HepG2 (cell line): ENCODE results near the gene KCNT2.

Experiments
- EZH2 ChIP-seq: conservative IDR thresholded peaks from 2 replicates; pipeline ENCODE4 v1.6.1; 2012; ENCODE audit warnings: mild to moderate bottlenecking, low read depth, low read length, moderate library complexity
- HCFC1 ChIP-seq: fragments of 150-350 bp; IDR thresholded peaks from 2 replicates; pipeline ENCODE4 v1.6.1; 2014; ENCODE audit warnings: low read depth, low read length
- IKZF1 ChIP-seq: fragments of 450-650 bp; IDR thresholded peaks from 2 replicates; pipeline ENCODE4 v1.7.1; 2016
- POLR2A ChIP-seq, 2 experiments: IDR thresholded peaks; 2 replicates each; pipeline ENCODE4 v1.6.1; 2011; ENCODE audit warnings: low read depth in 2 of 2, low read length in 2 of 2, mild to moderate bottlenecking in 1 of 2, moderate library complexity in 1 of 2; ENCODE audit not compliant: insufficient read depth in 1 of 2
- POLR2AphosphoS5 ChIP-seq: IDR thresholded peaks from 2 replicates; pipeline ENCODE4 v1.6.1; 2012; ENCODE audit warnings: low read depth, low read length
- SOX6 ChIP-seq, 2 experiments: fragments of 450-650 bp in 1 of 2; sonication (generic) in 1 of 2; formaldehyde crosslinking in 1 of 2; IDR thresholded peaks; 2 replicates each; pipeline versions ENCODE4 v1.4.0 to v1.6.1; 2017 to 2020; ENCODE audit warnings: antibody characterized with exemption in 1 of 2, mild to moderate bottlenecking in 1 of 2, missing genetic modification reagents in 1 of 2
- ZNF770 ChIP-seq: sonication (generic); formaldehyde crosslinking; IDR thresholded peaks from 2 replicates; pipeline ENCODE4 v1.5.0; 2020; ENCODE audit warnings: mild to moderate bottlenecking, missing genetic modification reagents
- TF ChIP-seq, protein P1 (sequence below): sonication (generic); formaldehyde crosslinking; IDR thresholded peaks from 2 replicates; pipeline ENCODE4 v1.4.0; 2020; ENCODE audit warnings: mild to moderate bottlenecking, missing genetic modification reagents
- TF ChIP-seq, protein P2 (sequence below), 2 experiments: IDR thresholded peaks; 2 replicates each; pipeline ENCODE4 v1.6.1; 2011 to 2012; ENCODE audit warnings: low read length in 2 of 2, borderline replicate concordance in 1 of 2, low read depth in 1 of 2, mild to moderate bottlenecking in 1 of 2, moderate library complexity in 1 of 2

DNA sequence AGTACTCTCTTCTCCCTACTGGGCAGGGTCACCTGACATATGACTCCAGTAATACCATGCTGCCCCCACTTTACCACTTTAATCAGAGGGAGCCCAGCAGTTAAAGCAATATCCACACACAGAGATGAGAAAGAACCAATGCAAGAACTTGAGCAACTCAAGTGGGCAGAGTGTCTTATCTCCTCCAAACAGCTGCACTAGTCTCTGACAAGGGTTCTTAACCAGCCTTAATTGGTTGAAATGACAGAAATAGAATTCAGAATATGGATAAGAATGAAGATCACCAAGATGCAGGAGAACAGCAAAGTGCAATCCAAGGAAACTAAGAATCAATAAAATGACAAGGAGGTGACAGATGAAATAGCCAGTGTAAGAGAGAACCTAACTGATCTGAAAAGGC lies 91.0 kb downstream of the KCNT2 start:
- TF ChIP-seq, protein P1, sequence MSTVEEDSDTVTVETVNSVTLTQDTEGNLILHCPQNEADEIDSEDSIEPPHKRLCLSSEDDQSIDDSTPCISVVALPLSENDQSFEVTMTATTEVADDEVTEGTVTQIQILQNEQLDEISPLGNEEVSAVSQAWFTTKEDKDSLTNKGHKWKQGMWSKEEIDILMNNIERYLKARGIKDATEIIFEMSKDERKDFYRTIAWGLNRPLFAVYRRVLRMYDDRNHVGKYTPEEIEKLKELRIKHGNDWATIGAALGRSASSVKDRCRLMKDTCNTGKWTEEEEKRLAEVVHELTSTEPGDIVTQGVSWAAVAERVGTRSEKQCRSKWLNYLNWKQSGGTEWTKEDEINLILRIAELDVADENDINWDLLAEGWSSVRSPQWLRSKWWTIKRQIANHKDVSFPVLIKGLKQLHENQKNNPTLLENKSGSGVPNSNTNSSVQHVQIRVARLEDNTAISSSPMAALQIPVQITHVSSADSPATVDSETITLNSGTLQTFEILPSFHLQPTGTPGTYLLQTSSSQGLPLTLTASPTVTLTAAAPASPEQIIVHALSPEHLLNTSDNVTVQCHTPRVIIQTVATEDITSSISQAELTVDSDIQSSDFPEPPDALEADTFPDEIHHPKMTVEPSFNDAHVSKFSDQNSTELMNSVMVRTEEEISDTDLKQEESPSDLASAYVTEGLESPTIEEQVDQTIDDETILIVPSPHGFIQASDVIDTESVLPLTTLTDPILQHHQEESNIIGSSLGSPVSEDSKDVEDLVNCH (CRISPR knock-in tag), result no peak
- no peak for TF ChIP-seq HCFC1
- TF ChIP-seq SOX6 (IDR thresholded peaks at IDR 0.05), result no peak
- TF ChIP-seq SOX6 (CRISPR knock-in tag; IDR thresholded peaks at IDR 0.05), result no peak
- TF ChIP-seq POLR2A (IDR thresholded peaks at IDR 0.05; ENCODE audit: insufficient read depth in 1 of 2, low read depth in 2 of 2, low read length in 2 of 2), result no peak
- TF ChIP-seq, protein P2, sequence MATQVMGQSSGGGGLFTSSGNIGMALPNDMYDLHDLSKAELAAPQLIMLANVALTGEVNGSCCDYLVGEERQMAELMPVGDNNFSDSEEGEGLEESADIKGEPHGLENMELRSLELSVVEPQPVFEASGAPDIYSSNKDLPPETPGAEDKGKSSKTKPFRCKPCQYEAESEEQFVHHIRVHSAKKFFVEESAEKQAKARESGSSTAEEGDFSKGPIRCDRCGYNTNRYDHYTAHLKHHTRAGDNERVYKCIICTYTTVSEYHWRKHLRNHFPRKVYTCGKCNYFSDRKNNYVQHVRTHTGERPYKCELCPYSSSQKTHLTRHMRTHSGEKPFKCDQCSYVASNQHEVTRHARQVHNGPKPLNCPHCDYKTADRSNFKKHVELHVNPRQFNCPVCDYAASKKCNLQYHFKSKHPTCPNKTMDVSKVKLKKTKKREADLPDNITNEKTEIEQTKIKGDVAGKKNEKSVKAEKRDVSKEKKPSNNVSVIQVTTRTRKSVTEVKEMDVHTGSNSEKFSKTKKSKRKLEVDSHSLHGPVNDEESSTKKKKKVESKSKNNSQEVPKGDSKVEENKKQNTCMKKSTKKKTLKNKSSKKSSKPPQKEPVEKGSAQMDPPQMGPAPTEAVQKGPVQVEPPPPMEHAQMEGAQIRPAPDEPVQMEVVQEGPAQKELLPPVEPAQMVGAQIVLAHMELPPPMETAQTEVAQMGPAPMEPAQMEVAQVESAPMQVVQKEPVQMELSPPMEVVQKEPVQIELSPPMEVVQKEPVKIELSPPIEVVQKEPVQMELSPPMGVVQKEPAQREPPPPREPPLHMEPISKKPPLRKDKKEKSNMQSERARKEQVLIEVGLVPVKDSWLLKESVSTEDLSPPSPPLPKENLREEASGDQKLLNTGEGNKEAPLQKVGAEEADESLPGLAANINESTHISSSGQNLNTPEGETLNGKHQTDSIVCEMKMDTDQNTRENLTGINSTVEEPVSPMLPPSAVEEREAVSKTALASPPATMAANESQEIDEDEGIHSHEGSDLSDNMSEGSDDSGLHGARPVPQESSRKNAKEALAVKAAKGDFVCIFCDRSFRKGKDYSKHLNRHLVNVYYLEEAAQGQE (IDR thresholded peaks at IDR 0.05; ENCODE audit: borderline replicate concordance in 1 of 2, low read depth in 1 of 2, low read length in 2 of 2), result no peak
- TF ChIP-seq IKZF1, result no peak
- TF ChIP-seq POLR2AphosphoS5, result no peak
- TF ChIP-seq ZNF770 (CRISPR knock-in tag), result no peak
- no peak for TF ChIP-seq EZH2
